Measurements from ENCODE around the gene PPT2. TPM values are rescaled to one million over a fixed set of nuclear protein-coding genes. Genes with fewer than 3 reads are reported as not detected.

PPT2 gene
- total RNA-seq, 1 experiment from 2014 or later = 46.3 TPM

GRCh38 chr6:32208996-32209395 is 55.1 kb downstream of the PPT2 start:
- Histone ChIP-seq H3K23me2 (ENCODE audit: insufficient read length, low read depth, low read length, poor library complexity, severe bottlenecking) (no peaks in the 10 kb centered on the region), H4K91ac (ENCODE audit: insufficient read length, low read depth, low read length) (no peak overlapping the region), H3K27ac (ENCODE audit: insufficient read length, low read depth, low read length) (no peak overlapping the region), H3K18ac (ENCODE audit: insufficient read length, low read depth, low read length) (no peak overlapping the region), H2AK5ac (ENCODE audit: insufficient read length, low read length) (no peak overlapping the region), H2BK15ac (ENCODE audit: low read depth, low read length) (no peak overlapping the region), H3K27me3 (ENCODE audit: insufficient read depth, low read length) (no peaks in the 10 kb centered on the region), H2BK12ac (ENCODE audit: insufficient read length, low read depth, low read length) (no peak overlapping the region), H3K23ac (ENCODE audit: insufficient read length, low read depth, low read length) (no peak overlapping the region), H4K20me1 (ENCODE audit: control insufficient read depth, insufficient read depth, insufficient read length) (no peaks in the 10 kb centered on the region), H3K79me2 (ENCODE audit: insufficient read depth, low read length) (no peaks in the 10 kb centered on the region), H3K4ac (ENCODE audit: low read depth, low read length) (no peak overlapping the region), H4K5ac (ENCODE audit: insufficient read length, low read depth, low read length) (no peak overlapping the region), H2BK20ac (ENCODE audit: low read depth, low read length, poor library complexity, severe bottlenecking) (no peak overlapping the region), H3K4me2 (ENCODE audit: insufficient read depth, insufficient read length, low read length) (no peak overlapping the region), H2BK5ac (ENCODE audit: insufficient read length, low read length) (no peak overlapping the region), H3K79me1 (ENCODE audit: insufficient read depth, low read depth, low read length, poor library complexity, severe bottlenecking) (no peaks in the 10 kb centered on the region), H2BK120ac (ENCODE audit: low read depth, low read length, poor library complexity, severe bottlenecking) (no peak overlapping the region), H3T11ph (ENCODE audit: low read length) (no peak overlapping the region), H2AFZ (ENCODE audit: low read length) (no peak overlapping the region), H3K4me1 (ENCODE audit: insufficient read depth, low read length) (no peaks in the 10 kb centered on the region), H3K14ac (ENCODE audit: insufficient read depth, low read length) (no peak overlapping the region), H3K56ac (ENCODE audit: insufficient read length, low read depth, low read length) (no peak overlapping the region), H4K8ac (replicated peaks; ENCODE audit: insufficient read length, low read depth, low read length) (no peak overlapping the region), H3K9ac (ENCODE audit: extremely low read depth, insufficient read length, low read length) (no peak overlapping the region), H3K9me3 (ENCODE audit: control insufficient read depth, low read depth, low read length) (no peaks in the 10 kb centered on the region)
- no peak for TF ChIP-seq CTCF (conservative IDR thresholded peaks at IDR 0.05)
- no peaks in the 10 kb centered on the region for H3K4me1 Mint-ChIP-seq
- peaks cover 0 to 3% of the 10 kb centered on the region in 2 experiments; a peak in 2 of 5 replicates for H3K9me3 Mint-ChIP-seq
- H3K4me3 Mint-ChIP-seq = no peak overlapping the region
- DNase-seq = no peak
- peaks cover 10% of the 10 kb centered on the region for H3K27me3 Mint-ChIP-seq (ENCODE audit: low read depth)
- WGBS (ENCODE audit: extremely low coverage, insufficient read length, low lambda C conversion rate) = no CpG with 5 or more reads among the region's 1 CpG
- no peaks in the 10 kb centered on the region for H3K36me3 Mint-ChIP-seq (ENCODE audit: insufficient read depth in 1 of 3, low read depth in 3 of 3)
- H3K27ac Mint-ChIP-seq = no peak overlapping the region
